A673 (cell line): ENCODE results near the gene QKI. TPM values are rescaled to one million over a fixed set of nuclear protein-coding genes. Genes with fewer than 3 reads are reported as not detected.

Source experiments
- BruUV-seq: library from RNA; stranded (reverse); fragments of 400-500 nt; replicated peaks from 2 replicates; lab custom pipeline; 2021; lab: Mats Ljungman, UMichigan
- CTCF ChIA-PET: fragments of 300-600 bp; sonication (Branson Sonifier 250); formaldehyde crosslinking; loops from one replicate; lab custom pipeline; 2022; ENCODE audit warnings: antibody characterized with exemption; lab: Charles Lee
- POLR2A ChIA-PET: fragments of 300-600 bp; sonication (Branson Sonifier 250); formaldehyde crosslinking; loops from one replicate; lab custom pipeline; 2022; ENCODE audit warnings: antibody characterized with exemption; ENCODE audit not compliant: low non-redundant PET; lab: Charles Lee
- DNase-seq: peaks from one replicate; pipeline ENCODE4 v3.0.0-alpha.2; 2015; ENCODE audit warnings: low spot score
- H3K27ac ChIP-seq: fragments of 200-600 bp; sonication (generic); 2 replicates; pipeline ENCODE4 v1.5.1; 2016; ENCODE audit warnings: mixed run types, low read depth, mild to moderate bottlenecking, mixed read lengths, antibody characterized with exemption, low read length; ENCODE audit not compliant: poor library complexity, severe bottlenecking
- H3K27me3 ChIP-seq: fragments of 200-600 bp; sonication (generic); replicated peaks from 2 replicates; pipeline ENCODE4 v1.6.1; 2017; ENCODE audit warnings: mixed run types, low read depth, mild to moderate bottlenecking, mixed read lengths, antibody characterized with exemption, low read length; ENCODE audit not compliant: insufficient read depth, poor library complexity
- H3K36me3 ChIP-seq: fragments of 200-600 bp; sonication (generic); 2 replicates; pipeline ENCODE4 v1.6.1; 2016; ENCODE audit warnings: mixed run types, mild to moderate bottlenecking, mixed read lengths, antibody characterized with exemption, low read length; ENCODE audit not compliant: insufficient read depth, poor library complexity, severe bottlenecking
- H3K4me1 ChIP-seq: fragments of 200-600 bp; sonication (generic); 2 replicates; pipeline ENCODE4 v1.6.1; 2017; ENCODE audit warnings: mixed run types, mild to moderate bottlenecking, mixed read lengths, antibody characterized with exemption, low read length; ENCODE audit not compliant: insufficient read depth, poor library complexity, severe bottlenecking
- H3K4me3 ChIP-seq: fragments of 200-600 bp; sonication (generic); 2 replicates; pipeline ENCODE4 v1.5.1; 2016; ENCODE audit warnings: low read depth, mixed run types, mild to moderate bottlenecking, mixed read lengths, low read length; ENCODE audit not compliant: poor library complexity, severe bottlenecking
- H3K9me3 ChIP-seq: fragments of 200-600 bp; sonication (generic); 2 replicates; pipeline ENCODE4 v1.6.1; 2016; ENCODE audit warnings: mixed run types, low read depth, mild to moderate bottlenecking, mixed read lengths, antibody characterized with exemption, low read length; ENCODE audit not compliant: poor library complexity, severe bottlenecking
- CTCF ChIP-seq: fragments of 300-800, 200-600 bp; sonication (generic); conservative IDR thresholded peaks from 2 replicates; pipeline ENCODE4 v1.5.1; 2017; ENCODE audit warnings: low read depth, mild to moderate bottlenecking, antibody characterized with exemption, low read length, moderate library complexity, mixed read lengths
- EZH2 ChIP-seq: fragments of 200-600 bp; sonication (generic); IDR thresholded peaks from 2 replicates; pipeline ENCODE4 v1.6.1; 2017; ENCODE audit warnings: borderline replicate concordance, low read depth, mild to moderate bottlenecking, mixed read lengths, antibody characterized with exemption, low read length; ENCODE audit not compliant: poor library complexity, severe bottlenecking
- intact Hi-C: fragments of 100-400 bp; cut with micrococcal nuclease; formaldehyde crosslinking; loops from one replicate; pipeline ENCODE4 v1.10.0; 2022; ENCODE audit not compliant: unreplicated experiment
- total RNA-seq: library from RNA; stranded (reverse); gene quantifications from 2 replicates; pipeline ENCODE4 v1.2.3, GENCODE V29; 2021

QKI gene
- total RNA-seq, 1 experiment from 2014 or later: 128 TPM

GRCh38 chr6:163527291-163527690 lies 112.8 kb downstream of the QKI start:
- H3K9me3 ChIP-seq: no peaks in the 10 kb centered on the region
- H3K4me3 ChIP-seq: no peak overlapping the region
- H3K27me3 ChIP-seq: no peaks in the 10 kb centered on the region
- CTCF ChIA-PET: no interaction called here
- no peak for DNase-seq
- no peaks in the 10 kb centered on the region for H3K36me3 ChIP-seq
- H3K4me1 ChIP-seq: peaks cover 57% of the 10 kb centered on the region
- POLR2A ChIA-PET: no interaction called here
- H3K27ac ChIP-seq: no peak overlapping the region
- intact Hi-C loops: no loop called here
- TF ChIP-seq CTCF (no peak), EZH2 (no peak)
- BruUV-seq: no TSS peak

- BruUV-seq: no TSS peak
- ChIA-PET CTCF (no interaction called here), POLR2A (no interaction called here)
- TF ChIP-seq EZH2 (no peak), CTCF (no peak)
- DNase-seq: peak; percentile 46
- H3K27ac ChIP-seq: no peak overlapping the region
- no peaks in the 10 kb centered on the region for H3K36me3 ChIP-seq
- H3K4me3 ChIP-seq: no peak overlapping the region
- peaks cover 57% of the 10 kb centered on the region for H3K4me1 ChIP-seq
- no peaks in the 10 kb centered on the region for H3K9me3 ChIP-seq
- intact Hi-C loops: no loop called here
- no peaks in the 10 kb centered on the region for H3K27me3 ChIP-seq
These were observed 115.1 kb downstream of the QKI start for GRCh38 chr6:163529605-163530004.

- H3K9me3 ChIP-seq: no peaks in the 10 kb centered on the region
- H3K36me3 ChIP-seq: no peaks in the 10 kb centered on the region
- no peak overlapping the region for H3K4me3 ChIP-seq
- CTCF ChIA-PET: no interaction called here
- POLR2A ChIA-PET: no interaction called here
- BruUV-seq: no TSS peak
- intact Hi-C loops: no loop called here
- TF ChIP-seq EZH2 (no peak), CTCF (no peak)
- H3K4me1 ChIP-seq: peaks cover 57% of the 10 kb centered on the region
- no peak for DNase-seq
- no peaks in the 10 kb centered on the region for H3K27me3 ChIP-seq
- no peak overlapping the region for H3K27ac ChIP-seq
These were observed 115.9 kb downstream of the QKI start for GRCh38 chr6:163530406-163530805.
